Activated naive CD4-positive, alpha-beta T cell treated with anti-CD3 and anti-CD28 coated beads for 36 hours (primary cell): ENCODE measurements around the gene TRMT112. TPM values are rescaled to one million over a fixed set of nuclear protein-coding genes. Genes with fewer than 3 reads are reported as not detected.
"Not testable (repeated sequence)": the region's sequence is repeated elsewhere in the genome, so short reads cannot be mapped to it uniquely, and the experiment has no call there.

Experiments
- CTCF ChIA-PET: fragments of 350-600 bp; sonication (Branson Sonifier 250); formaldehyde crosslinking; loops from one replicate; lab custom pipeline; 2021; ENCODE audit warnings: antibody characterized with exemption; lab: Charles Lee
- DNase-seq: peaks from one replicate; pipeline ENCODE4 v3.0.0-alpha.2; 2020
- H3K27ac Mint-ChIP-seq: one replicate; pipeline ENCODE4 v1.8.0; 2021; ENCODE audit warnings: mild to moderate bottlenecking, mixed read lengths
- H3K27me3 Mint-ChIP-seq: one replicate; pipeline ENCODE4 v1.8.0; 2021; ENCODE audit warnings: low read depth, mixed read lengths
- H3K36me3 Mint-ChIP-seq: one replicate; pipeline ENCODE4 v1.8.0; 2021; ENCODE audit warnings: low read depth, mixed read lengths
- H3K4me1 Mint-ChIP-seq: one replicate; pipeline ENCODE4 v1.8.0; 2021; ENCODE audit warnings: low read depth, mixed read lengths
- H3K4me3 Mint-ChIP-seq: one replicate; pipeline ENCODE4 v1.8.0; 2021; ENCODE audit warnings: mild to moderate bottlenecking, moderate library complexity, mixed read lengths
- H3K9me3 Mint-ChIP-seq: one replicate; pipeline ENCODE4 v1.8.0; 2021; ENCODE audit warnings: mixed read lengths
- intact Hi-C: fragments of 100-400 bp; cut with micrococcal nuclease; formaldehyde crosslinking; loops from one replicate; pipeline ENCODE4 v1.15.1; 2023
- total RNA-seq, 2 experiments: library from RNA; stranded (reverse); gene quantifications; one replicate each; pipeline ENCODE4 v1.2.3, GENCODE V29; 2021

The TRMT112 gene
- total RNA-seq, 2 experiments from 2014 or later = 241 to 261 TPM

GRCh38 chr11:64315667-64316526, 1.5 kb downstream of the TRMT112 start:
- CTCF ChIA-PET = interaction anchor here (2.2 to 3.8 kb wide), 2 partner anchors 14 to 25 kb away, joined by 11 to 18 read pairs; partner anchors contain the start of gene CCDC88B
- peaks cover 15% of the 10 kb centered on the region for H3K36me3 Mint-ChIP-seq
- DNase-seq, H3K9me3 Mint-ChIP-seq, intact Hi-C loops, H3K27me3 Mint-ChIP-seq: not testable (repeated sequence)
- H3K4me3 Mint-ChIP-seq = peak overlapping the region; percentile 94
- H3K27ac Mint-ChIP-seq = peak overlapping the region; percentile 99
- H3K4me1 Mint-ChIP-seq = peaks cover 39% of the 10 kb centered on the region

- H3K27me3 Mint-ChIP-seq = no peaks in the 10 kb centered on the region
- peaks cover 14% of the 10 kb centered on the region for H3K36me3 Mint-ChIP-seq
- H3K4me1 Mint-ChIP-seq = peaks cover 38% of the 10 kb centered on the region
- intact Hi-C loops = no loop called here
- H3K4me3 Mint-ChIP-seq = no peak overlapping the region
- H3K9me3 Mint-ChIP-seq = no peaks in the 10 kb centered on the region
- no peak for DNase-seq
- CTCF ChIA-PET = no interaction called here
- H3K27ac Mint-ChIP-seq = no peak overlapping the region
Observed at GRCh38 chr11:64314805-64315561, 2.4 kb downstream of the TRMT112 start.

GRCh38 chr11:64314146-64314804, 3.1 kb downstream of the TRMT112 start:
- intact Hi-C loops = no loop called here
- no peak overlapping the region for H3K27ac Mint-ChIP-seq
- H3K36me3 Mint-ChIP-seq = peaks cover 14% of the 10 kb centered on the region
- CTCF ChIA-PET = interaction anchor here (2.2 kb wide), 1 partner anchor 40 kb away, joined by 7 read pairs; no protein-coding TSS in a partner anchor
- H3K9me3 Mint-ChIP-seq = no peaks in the 10 kb centered on the region
- H3K27me3 Mint-ChIP-seq = no peaks in the 10 kb centered on the region
- H3K4me3 Mint-ChIP-seq = no peak overlapping the region
- peaks cover 38% of the 10 kb centered on the region for H3K4me1 Mint-ChIP-seq
- DNase-seq = no peak

GRCh38 chr11:64313491-64314145, 3.7 kb downstream of the TRMT112 start:
- intact Hi-C loops = no loop called here
- H3K27ac Mint-ChIP-seq = peak overlapping the region; percentile 25
- H3K4me1 Mint-ChIP-seq = peaks cover 36% of the 10 kb centered on the region
- no peak overlapping the region for H3K4me3 Mint-ChIP-seq
- no peak for DNase-seq
- no peaks in the 10 kb centered on the region for H3K27me3 Mint-ChIP-seq
- H3K36me3 Mint-ChIP-seq = peaks cover 14% of the 10 kb centered on the region
- no peaks in the 10 kb centered on the region for H3K9me3 Mint-ChIP-seq
- CTCF ChIA-PET = interaction anchor here (1.2 to 2.2 kb wide), 2 partner anchors 41 to 109 kb away, joined by 3 to 7 read pairs; no protein-coding TSS in a partner anchor

GRCh38 chr11:64312947-64313346, 4.4 kb downstream of the TRMT112 start:
- intact Hi-C loops = no loop called here
- DNase-seq = no peak
- no peaks in the 10 kb centered on the region for H3K27me3 Mint-ChIP-seq
- H3K4me1 Mint-ChIP-seq = peaks cover 35% of the 10 kb centered on the region
- H3K36me3 Mint-ChIP-seq = peaks cover 12% of the 10 kb centered on the region
- peak overlapping the region; percentile 25 for H3K27ac Mint-ChIP-seq
- no peaks in the 10 kb centered on the region for H3K9me3 Mint-ChIP-seq
- H3K4me3 Mint-ChIP-seq = no peak overlapping the region
- CTCF ChIA-PET = interaction anchor here (1.2 to 2.2 kb wide), 2 partner anchors 42 to 109 kb away, joined by 3 to 7 read pairs; no protein-coding TSS in a partner anchor

- Mint-ChIP-seq H3K27ac (peak overlapping the region; percentile 22), H3K4me1 (peaks cover 41% of the 10 kb centered on the region), H3K4me3 (peak overlapping the region; percentile 91)
- H3K27me3 Mint-ChIP-seq, DNase-seq, H3K36me3 Mint-ChIP-seq, H3K9me3 Mint-ChIP-seq, intact Hi-C loops: not testable (repeated sequence)
- CTCF ChIA-PET = interaction anchor here (0.6 to 1.5 kb wide), 4 partner anchors 10 to 419 kb away, joined by 3 to 10 read pairs (median 4); partner anchors contain the start of genes PRDX5 and TRMT112
Observed at GRCh38 chr11:64307795-64308194, 9.6 kb downstream of the TRMT112 start.

GRCh38 chr11:64306876-64307622, 10.3 kb downstream of the TRMT112 start:
- H3K27me3 Mint-ChIP-seq = peaks cover under 1% of the 10 kb centered on the region
- intact Hi-C loops = loop anchor here (1.0 kb wide), 1 partner anchor 48 kb away; no protein-coding TSS in a partner anchor
- peak overlapping the region; percentile 91 for H3K4me3 Mint-ChIP-seq
- peaks cover 35% of the 10 kb centered on the region for H3K4me1 Mint-ChIP-seq
- H3K27ac Mint-ChIP-seq = peak overlapping the region; percentile 87
- CTCF ChIA-PET = interaction anchor here (0.6 to 1.5 kb wide), 4 partner anchors 11 to 419 kb away, joined by 3 to 10 read pairs (median 4); partner anchors contain the start of genes PRDX5 and TRMT112
- no peak for DNase-seq
- H3K9me3 Mint-ChIP-seq = no peaks in the 10 kb centered on the region
- peaks cover 9% of the 10 kb centered on the region for H3K36me3 Mint-ChIP-seq

- peak overlapping the region; percentile 87 for H3K27ac Mint-ChIP-seq
- peaks cover 9% of the 10 kb centered on the region for H3K36me3 Mint-ChIP-seq
- DNase-seq = no peak
- H3K4me3 Mint-ChIP-seq = peak overlapping the region; percentile 91
- H3K27me3 Mint-ChIP-seq = peaks cover 4% of the 10 kb centered on the region
- intact Hi-C loops = loop anchor here (1.0 kb wide), 1 partner anchor 49 kb away; no protein-coding TSS in a partner anchor
- H3K4me1 Mint-ChIP-seq = peaks cover 35% of the 10 kb centered on the region
- no peaks in the 10 kb centered on the region for H3K9me3 Mint-ChIP-seq
- CTCF ChIA-PET = no interaction called here
Observed at GRCh38 chr11:64306563-64306875, 10.8 kb downstream of the TRMT112 start.

- DNase-seq = peak; percentile 82
- intact Hi-C loops = loop anchor here (1.0 to 2.0 kb wide), 14 partner anchors 11 to 473 kb away; partner anchors contain the start of genes CCDC88B, COX8A, DNAJC4 and FKBP2
- Mint-ChIP-seq H3K36me3 (peaks cover 9% of the 10 kb centered on the region), H3K4me3 (peak overlapping the region; percentile 91), H3K27me3 (peaks cover 5% of the 10 kb centered on the region), H3K9me3 (no peaks in the 10 kb centered on the region), H3K4me1 (peaks cover 35% of the 10 kb centered on the region), H3K27ac (peak overlapping the region; percentile 87)
- CTCF ChIA-PET = interaction anchor here (2.7 kb wide), 1 partner anchor 55 kb away, joined by 23 read pairs; the partner anchor contains the start of gene PLCB3
Observed at GRCh38 chr11:64305691-64306562, 11.4 kb downstream of the TRMT112 start.

- Mint-ChIP-seq H3K36me3 (peaks cover 9% of the 10 kb centered on the region), H3K4me3 (peak within 1 kb of the TSS; percentile 91), H3K27me3 (peaks cover 12% of the 10 kb centered on the region), H3K27ac (peak within 1 kb of the TSS; percentile 91), H3K4me1 (peaks cover 39% of the 10 kb centered on the region), H3K9me3 (no peaks in the 10 kb centered on the region)
- CTCF ChIA-PET = interaction anchor here (0.6 to 5.2 kb wide), 23 partner anchors 10 to 120 kb away, joined by 3 to 89 read pairs (median 4); partner anchors contain the start of genes BAD, FERMT3, GPR137 and KCNK4
- intact Hi-C loops = loop anchor here (1.0 to 2.0 kb wide), 13 partner anchors 12 to 474 kb away; partner anchors contain the start of genes CCDC88B, COX8A, DNAJC4 and FKBP2
- DNase-seq = peak; percentile 100
Observed at GRCh38 chr11:64305075-64305690, 12.2 kb downstream of the TRMT112 start, which contains the start of gene ESRRA. Gene ESRRA (plus strand): TSS chr11:64305524. CDS start chr11:64307180, 1,656 bp downstream.
